GM19193 (cell line): Measurements from ENCODE around the gene IL12RB1.
A peak's percentile ranks its signal among the peaks of the same experiment; 100 is the strongest.

Source experiments
- POLR2A ChIP-seq: IDR thresholded peaks from 4 replicates; pipeline ENCODE4 v1.6.1; 2011; ENCODE audit not compliant: insufficient read depth, insufficient read length; ENCODE audit errors: extremely low read depth

The IL12RB1 gene

DNA sequence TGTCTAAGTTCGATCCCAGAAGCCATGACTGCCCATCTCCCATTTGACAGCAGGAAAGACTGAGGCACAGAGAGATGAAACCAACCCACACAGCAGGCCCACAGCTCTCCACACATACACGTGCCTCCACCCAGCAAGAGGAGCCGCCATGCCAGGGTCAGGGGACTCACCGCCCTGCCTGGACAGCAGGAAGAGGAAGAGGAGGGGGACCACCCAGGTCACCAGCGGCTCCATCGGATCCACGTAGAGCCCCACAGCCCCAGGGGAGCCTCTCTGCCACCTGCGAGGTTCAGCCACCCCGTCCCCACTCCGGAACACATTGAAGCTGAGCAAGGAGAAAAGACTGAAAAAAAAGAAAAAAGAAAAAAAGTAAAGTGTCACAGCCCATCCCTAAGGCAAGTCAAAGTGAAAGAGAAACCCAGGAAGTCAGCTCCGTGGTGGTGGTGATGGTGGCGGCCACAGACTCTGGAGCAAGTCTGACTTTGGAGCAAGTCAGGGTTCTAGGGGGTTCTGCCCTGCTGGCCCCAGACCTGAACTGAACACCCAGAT lies at the start of gene IL12RB1:
Gene IL12RB1 (minus strand): TSS at position 345 of the 549 bp plus-strand sequence. CDS start 111 bp downstream, at position 234.
- TF ChIP-seq POLR2A = peak; percentile 55

DNA sequence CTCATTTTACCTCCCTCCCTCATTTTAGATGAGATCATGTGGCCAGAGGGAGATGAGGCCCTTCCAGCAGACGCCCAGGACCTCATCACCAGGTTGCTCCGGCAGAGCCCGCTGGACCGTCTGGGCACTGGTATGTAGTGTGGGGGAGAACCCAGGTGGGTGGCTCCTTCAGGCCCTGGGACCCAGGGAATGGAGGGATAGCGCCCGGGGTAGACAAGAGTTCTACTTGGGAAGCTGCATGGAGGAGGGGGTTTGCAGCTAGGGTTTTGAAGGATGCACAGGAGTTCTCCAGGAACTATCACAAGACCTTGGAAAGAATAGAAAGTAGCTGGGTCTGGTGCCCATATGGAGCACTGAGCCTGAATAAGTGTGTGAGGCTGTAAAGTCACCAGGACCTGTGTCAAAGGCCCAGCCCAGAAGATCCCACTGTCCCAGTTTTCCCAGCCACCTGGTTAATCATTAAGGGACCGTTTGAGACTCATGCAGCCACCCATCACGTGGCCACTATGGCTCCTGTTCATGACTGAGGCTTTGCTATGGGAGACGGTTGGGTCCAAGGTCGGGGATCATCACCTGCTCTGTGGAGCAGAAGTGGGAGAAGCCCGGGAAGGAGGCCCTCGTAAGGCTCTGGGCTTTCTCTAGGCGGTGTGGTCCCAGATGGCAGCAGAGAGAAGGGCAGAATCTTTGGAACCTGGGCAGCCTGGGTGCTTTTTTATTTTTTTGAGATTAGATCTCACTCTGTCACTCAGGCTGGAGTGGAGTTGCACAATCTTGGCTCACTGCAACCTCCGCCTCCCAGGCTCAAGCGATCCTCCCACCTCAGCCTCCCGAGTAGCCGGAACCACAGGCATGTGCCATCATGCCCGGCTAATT lies 49.2 kb upstream of the IL12RB1 start:
- TF ChIP-seq POLR2A = no peak

DNA sequence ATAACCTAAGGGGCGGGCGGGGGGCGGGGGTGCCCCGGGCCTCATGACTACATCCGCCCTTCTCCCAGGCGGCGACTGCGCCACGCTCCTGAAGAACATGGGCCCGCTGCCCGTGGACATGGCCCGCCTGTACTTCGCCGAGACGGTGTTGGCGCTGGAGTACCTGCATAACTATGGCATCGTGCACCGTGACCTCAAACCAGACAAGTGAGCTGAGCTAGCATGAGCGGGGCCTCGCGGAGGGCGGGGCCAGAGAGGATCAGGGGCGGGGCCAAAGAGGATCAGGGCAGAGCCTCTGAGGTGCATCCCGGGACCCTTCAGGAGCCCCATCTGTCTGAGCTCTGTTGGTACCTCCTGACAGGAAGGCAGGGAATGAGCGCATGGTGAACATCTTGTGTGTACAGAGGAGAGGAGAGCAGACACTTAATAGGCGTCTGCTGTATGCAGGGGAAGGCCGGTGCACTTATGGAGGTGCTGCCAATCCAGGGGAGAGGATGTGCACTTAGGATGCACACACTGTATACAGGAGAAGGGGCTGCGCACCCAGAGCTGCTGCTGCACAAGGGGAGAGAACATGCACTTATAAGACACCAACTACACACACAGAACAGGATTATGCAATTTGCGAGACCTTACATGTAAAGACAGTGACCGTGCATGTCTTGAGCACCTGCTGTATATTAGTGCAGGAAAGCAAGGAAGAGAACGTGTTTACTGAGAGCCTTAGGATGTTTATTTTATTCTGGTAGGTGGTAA lies 45.3 kb upstream of the IL12RB1 start:
- no peak for TF ChIP-seq POLR2A

DNA sequence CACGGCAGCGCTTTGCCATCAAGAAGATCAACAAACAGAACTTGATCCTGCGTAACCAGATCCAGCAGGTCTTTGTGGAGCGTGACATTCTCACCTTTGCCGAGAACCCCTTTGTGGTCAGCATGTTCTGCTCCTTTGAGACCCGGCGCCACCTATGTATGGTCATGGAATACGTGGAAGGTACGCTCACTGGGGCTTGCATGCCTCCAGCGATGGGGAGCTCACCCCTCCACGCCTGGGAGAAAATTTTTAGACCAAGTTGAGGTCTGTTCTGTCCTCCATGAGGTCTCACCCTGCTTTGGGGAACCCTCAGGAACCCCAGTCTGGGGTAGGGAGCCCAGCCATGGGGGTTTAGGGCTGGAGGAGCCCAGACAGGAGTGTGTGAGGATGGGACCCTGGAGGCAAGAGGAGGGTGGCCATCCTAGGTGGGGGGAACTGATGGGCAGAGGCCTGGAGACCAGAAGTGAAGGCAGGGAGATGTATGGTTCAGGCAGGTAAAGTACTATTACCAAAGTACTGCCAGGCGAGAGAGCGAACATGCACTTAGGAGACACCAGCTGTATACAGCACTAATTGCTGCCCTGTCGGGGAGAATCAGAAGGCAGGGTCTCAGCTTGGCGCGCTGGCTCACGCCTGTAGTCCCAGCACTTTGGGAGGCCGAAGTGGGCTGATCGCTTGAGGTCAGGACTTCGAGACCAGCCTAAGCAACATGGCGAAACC lies 43.9 kb upstream of the IL12RB1 start:
- no peak for TF ChIP-seq POLR2A

DNA sequence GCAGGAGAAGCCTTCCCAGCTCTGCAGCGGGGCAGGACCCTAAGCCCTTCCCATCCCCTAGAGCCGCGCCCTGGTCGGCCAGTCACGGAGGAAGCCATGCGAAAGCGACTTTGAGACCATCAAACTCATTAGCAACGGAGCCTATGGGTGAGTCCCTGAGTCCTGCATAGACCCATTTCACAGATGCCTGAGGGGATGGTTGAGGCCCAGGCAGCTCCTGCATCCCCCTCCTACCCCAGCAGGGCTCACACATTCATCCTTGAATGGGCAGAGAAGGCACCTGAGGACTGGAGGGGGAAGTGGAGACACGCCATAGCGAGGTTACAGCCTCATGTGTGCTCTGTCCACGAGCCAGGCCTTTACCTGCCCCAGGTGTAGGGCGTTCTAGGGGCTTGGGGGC lies 42.1 kb upstream of the IL12RB1 start:
- TF ChIP-seq POLR2A = no peak

DNA sequence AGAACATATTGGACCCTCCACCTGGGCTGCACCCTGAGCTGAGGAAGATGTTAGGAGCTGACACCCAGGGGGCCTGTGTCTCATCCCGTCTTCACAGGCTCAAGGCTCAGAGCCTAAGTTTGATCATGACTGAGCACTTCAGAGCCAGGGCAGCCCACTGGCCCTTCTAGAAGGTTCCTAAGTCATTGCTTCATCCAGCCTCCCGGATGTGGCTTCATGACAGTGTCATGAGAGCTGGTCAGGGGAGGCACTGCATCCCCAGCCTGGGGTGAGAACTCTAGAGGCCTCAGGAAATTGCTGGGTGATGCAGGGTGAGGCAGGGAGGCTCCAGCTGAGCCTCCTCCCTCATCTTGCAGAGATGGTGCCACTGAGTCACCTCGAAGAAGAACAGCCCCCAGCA lies 41.3 kb upstream of the IL12RB1 start:
- TF ChIP-seq POLR2A = no peak

DNA sequence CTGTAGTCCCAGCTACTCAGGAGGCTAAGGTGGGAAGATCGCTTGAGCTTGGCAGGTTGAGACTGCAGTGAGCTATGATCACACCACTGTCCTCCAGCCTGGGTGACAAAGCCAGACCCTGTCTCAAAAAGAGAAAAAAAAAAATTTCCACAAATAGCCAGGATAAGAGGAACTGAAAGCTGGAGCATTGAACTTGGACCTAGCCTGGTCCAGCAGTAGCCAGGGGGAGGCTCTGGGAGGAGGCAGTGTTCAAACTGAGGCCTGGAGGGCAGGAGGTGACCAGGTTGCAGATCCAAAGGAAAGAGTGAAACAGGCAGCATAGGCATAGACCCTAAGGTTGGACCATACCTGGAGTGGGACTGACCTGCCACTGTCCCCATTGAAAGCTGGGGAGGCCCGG lies 39.4 kb upstream of the IL12RB1 start:
- TF ChIP-seq POLR2A = no peak

DNA sequence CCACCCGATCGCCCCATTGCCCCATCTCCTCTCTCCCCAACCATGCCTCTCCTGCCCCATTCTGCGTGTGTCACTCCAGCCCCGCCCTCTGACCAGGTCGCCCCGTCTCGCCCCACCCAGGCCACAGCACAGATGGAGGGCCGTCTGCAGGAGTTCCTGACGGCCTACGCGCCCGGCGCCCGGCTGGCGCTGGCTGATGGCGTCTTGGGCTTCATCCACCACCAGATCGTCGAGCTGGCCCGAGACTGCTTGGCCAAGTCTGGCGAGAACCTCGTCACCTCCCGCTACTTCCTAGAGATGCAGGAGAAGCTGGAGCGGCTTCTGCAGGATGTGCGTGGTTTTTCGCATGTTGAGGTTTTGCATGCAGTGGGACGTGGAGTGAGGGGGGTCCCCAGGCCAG lies 37.1 kb upstream of the IL12RB1 start:
- no peak for TF ChIP-seq POLR2A

DNA sequence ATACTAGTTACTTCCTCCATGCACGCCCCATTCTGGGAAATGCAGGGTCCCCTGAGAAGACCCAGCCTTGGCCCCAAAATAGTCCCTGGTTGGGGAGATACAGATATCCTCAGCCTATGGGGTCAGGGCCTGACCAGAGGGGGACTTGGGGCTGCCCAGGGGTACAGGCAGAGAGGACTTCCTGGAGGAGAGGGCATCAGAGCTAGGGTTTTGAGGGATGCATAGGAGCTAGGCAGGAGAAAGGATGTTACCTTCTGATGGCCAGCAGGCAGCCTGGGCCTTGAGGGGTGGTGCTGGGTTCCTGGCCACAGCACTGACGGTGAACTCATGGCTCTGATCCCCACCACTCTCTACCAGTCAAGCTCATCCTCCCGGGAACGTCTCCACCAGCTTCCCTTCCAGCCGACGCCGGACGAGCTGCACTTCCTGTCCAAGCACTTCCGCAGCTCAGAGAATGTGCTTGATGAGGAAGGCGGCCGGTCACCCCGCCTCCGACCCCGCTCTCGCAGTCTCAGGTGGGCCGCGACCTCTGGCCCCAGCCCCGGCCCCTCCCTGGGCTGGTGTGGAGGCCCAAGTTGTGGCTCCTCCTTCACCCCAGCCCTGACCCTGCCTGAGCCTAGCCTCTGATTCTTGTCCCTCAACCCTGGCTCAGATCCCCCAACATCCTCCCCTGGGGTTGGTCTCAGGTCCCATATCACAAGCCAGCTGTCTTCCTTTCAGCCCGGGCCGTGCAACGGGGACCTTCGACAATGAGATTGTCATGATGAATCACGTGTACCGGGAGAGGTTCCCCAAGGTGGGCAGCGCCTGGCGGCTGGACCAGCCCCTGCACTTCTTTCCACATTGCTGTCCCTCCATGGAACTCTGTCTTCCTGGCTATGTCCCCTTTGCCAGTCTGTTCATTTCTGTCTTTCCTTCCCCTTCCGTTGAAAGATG lies 36.4 kb upstream of the IL12RB1 start:
- no peak for TF ChIP-seq POLR2A

DNA sequence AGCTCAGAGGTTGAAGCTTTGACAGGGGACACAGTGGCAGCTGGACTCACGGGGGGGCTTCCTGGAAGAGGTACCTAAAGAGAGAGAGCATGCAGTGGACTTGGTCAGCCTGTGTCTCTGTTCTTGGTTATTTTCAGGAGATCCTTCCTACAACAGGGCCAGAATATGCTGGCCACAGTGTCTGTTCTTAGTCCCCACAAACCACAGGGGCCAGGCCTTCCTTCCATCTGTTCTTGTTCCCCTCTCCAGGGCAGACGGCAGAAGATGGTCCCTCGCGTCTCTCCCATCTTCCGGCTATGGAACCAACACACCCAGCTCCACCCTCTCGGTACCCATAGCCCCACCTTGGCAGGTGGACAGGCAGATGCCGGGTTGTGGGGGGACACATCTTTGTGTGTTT lies 35.7 kb upstream of the IL12RB1 start:
- TF ChIP-seq POLR2A = no peak

DNA sequence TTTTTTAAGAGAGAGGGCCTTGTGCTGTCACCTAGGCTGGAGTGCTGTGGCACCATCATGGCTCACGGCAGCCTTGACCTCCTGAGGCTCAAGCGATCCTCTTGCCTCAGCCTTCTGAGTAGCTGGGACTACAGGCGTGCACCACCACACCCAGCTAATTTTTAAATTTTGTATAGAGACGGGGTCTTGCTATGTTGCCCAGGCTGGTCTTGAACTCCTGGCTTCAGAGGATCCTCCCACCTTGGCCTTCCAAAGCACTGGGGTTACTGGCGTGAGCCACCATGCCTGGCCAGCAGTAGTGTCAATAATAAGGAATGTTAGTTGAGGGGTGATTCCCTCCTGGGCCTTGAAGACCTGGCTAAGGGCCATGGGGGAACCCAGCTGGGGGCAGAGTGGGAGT lies 34.4 kb upstream of the IL12RB1 start:
- no peak for TF ChIP-seq POLR2A

DNA sequence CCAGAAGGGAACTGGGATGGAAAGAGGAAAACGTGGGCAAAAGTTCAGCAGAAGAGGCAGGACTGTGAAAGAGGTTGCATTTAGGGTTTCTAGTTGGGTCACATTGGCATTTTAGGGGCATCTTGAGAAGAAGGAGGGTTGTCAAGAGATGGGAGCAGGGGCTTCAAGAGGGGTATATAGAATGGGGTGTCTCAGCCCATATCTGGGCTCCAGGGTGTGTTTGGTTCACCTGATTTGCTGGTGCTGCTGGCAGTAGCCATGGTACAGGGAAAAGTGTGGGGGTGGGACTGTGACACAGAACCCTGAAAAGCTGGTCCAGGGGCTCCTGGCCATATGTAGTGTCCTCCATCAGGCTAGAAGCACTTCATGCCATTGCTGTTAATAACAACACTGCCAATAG lies 33.4 kb upstream of the IL12RB1 start:
- TF ChIP-seq POLR2A = no peak

DNA sequence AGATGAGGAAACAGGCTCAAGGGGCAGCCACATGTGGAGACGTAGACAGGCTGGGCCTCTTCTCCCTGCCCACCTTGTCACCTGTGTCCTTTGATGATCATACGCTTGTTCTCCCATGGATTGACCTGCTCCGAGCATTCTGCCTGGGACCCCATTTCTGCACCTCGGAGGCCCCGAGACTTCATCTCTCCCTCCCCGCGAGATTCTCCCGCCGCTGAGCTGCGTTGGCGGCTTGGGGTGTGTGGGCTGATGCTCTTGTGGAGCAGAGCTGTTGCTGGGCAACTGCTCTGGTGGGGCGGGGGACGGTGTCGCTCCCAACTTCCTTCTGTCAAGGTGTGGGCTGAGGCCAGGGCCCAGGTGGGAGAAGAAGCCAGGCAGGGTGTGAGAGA lies 33.0 kb upstream of the IL12RB1 start:
- no peak for TF ChIP-seq POLR2A

DNA sequence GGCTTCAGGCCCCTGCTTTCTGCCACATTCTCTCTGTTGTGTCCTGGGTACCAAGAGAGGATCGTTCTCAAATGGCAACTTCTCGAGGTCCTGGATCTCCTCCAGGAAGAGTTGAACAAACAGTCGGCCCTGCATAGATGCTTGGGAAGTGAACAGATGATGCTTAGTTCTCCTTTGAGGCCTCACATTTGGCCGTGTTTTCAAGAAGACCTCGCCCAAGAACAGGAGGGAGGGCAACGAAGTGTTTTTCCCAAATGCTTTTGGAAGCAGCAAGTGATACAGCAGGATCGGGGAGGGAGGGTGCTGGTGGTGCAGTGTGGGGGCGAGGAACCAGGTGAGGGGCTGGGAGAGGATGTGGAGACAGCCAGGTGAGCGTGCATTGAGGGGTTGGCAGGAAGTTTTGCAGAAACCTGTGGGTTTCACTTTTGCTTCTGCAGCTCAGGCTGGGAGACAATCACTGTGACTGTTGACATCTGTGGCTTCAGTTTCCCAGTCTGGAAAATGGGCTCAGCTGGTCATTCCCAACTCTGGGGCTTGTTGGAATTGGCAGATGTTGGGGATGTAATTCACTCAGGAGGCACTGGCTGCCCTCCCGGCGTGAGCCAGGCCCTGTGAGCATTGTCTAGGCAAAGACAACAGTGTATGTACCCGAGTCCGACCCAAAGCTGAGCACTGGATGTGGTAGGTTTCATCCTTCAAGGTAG lies 32.4 kb upstream of the IL12RB1 start:
- TF ChIP-seq POLR2A = no peak

DNA sequence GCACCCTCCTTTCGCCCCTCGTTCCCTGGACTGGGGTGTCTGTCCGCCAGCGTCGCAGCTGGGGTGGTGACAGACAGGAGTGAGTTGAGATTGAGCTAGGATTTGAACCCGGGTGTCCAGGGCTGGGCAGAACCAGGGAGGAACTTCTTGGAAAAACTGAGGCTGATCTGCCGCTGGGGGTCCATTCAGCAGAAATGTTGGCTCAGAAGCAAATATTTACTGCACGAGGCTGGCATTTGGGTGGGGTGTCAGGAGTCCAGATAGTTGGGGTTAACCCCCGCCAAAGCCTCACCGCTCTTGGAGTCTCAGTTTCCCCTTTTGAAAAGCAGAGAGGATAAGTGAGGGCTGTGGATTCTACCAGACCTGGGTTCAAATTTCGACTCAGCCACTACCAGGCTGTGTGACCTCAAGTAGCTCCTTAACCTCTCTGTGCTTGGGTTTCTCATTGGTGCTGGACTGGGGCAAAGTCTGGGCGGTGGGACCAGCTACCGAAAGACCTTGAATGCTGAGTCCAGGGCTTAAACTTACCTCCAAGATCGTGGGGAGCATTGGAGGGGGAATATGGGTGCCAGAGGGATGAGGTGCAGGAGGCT lies 31.8 kb upstream of the IL12RB1 start:
- TF ChIP-seq POLR2A = no peak
